Neuronal stem cell (in vitro differentiated cells): ENCODE measurements around the gene ALDH1A3.

Source experiments
- DNase-seq: peaks from one replicate; pipeline ENCODE4 v3.0.0-alpha.2; 2013; ENCODE audit warnings: low spot score
- H2AFZ ChIP-seq: one replicate; pipeline ENCODE4 v1.6.1; 2013; ENCODE audit warnings: mild to moderate bottlenecking, low read length, inconsistent platforms
- H2AK5ac ChIP-seq: 2 replicates; pipeline ENCODE4 v1.6.1; 2013; ENCODE audit warnings: low read depth, mild to moderate bottlenecking, inconsistent platforms, low read length, moderate library complexity, mixed read lengths
- H2BK120ac ChIP-seq: 2 replicates; pipeline ENCODE4 v1.6.1; 2013; ENCODE audit warnings: low read depth, mild to moderate bottlenecking, inconsistent platforms, low read length, moderate library complexity, mixed read lengths
- H2BK12ac ChIP-seq: one replicate; pipeline ENCODE4 v1.6.1; 2013; ENCODE audit warnings: low read length, inconsistent platforms
- H2BK15ac ChIP-seq: 2 replicates; pipeline ENCODE4 v1.6.1; 2013; ENCODE audit warnings: mild to moderate bottlenecking, low read length, inconsistent platforms, mixed read lengths
- H2BK5ac ChIP-seq: one replicate; pipeline ENCODE4 v1.6.1; 2013; ENCODE audit warnings: inconsistent platforms, mild to moderate bottlenecking, low read length, moderate library complexity
- H3K14ac ChIP-seq: one replicate; pipeline ENCODE4 v1.6.1; 2013; ENCODE audit warnings: low read length, inconsistent platforms
- H3K18ac ChIP-seq: 2 replicates; pipeline ENCODE4 v1.6.1; 2013; ENCODE audit warnings: low read length, inconsistent platforms
- H3K23ac ChIP-seq: 2 replicates; pipeline ENCODE4 v1.6.1; 2013; ENCODE audit warnings: low read depth, mild to moderate bottlenecking, mixed read lengths, low read length, inconsistent platforms; ENCODE audit not compliant: poor library complexity
- H3K27ac ChIP-seq: replicated peaks from 3 replicates; pipeline ENCODE4 v1.5.1; 2013; ENCODE audit warnings: low read length, inconsistent platforms
- H3K27me3 ChIP-seq, 3 experiments: 2 replicates each; pipeline ENCODE4 v1.6.1; 2013; ENCODE audit warnings: low read length in 3 of 3, mild to moderate bottlenecking in 2 of 3, inconsistent platforms in 1 of 3, low read depth in 1 of 3, mixed read lengths in 1 of 3, moderate library complexity in 1 of 3; ENCODE audit not compliant: control insufficient read depth in 3 of 3, insufficient read depth in 3 of 3
- H3K36me3 ChIP-seq, 2 donors: replicated peaks in 1 of 2; 2 replicates each; pipeline ENCODE4 v1.6.1; 2013; ENCODE audit warnings: low read length in 2 of 2; ENCODE audit not compliant: control insufficient read depth in 2 of 2, insufficient read depth in 2 of 2
- H3K4ac ChIP-seq: 2 replicates; pipeline ENCODE4 v1.6.1; 2013; ENCODE audit warnings: inconsistent platforms, mild to moderate bottlenecking, low read length, moderate library complexity
- H3K4me1 ChIP-seq, 2 donors: 1 replicate in 1 of 2; 2 replicates in 1 of 2; pipeline ENCODE4 v1.6.1; 2013; ENCODE audit warnings: low read length in 2 of 2, low read depth in 1 of 2; ENCODE audit not compliant: control insufficient read depth in 2 of 2, insufficient read depth in 1 of 2
- H3K4me2 ChIP-seq: one replicate; pipeline ENCODE4 v1.6.1; 2013; ENCODE audit warnings: mild to moderate bottlenecking, low read length, inconsistent platforms; ENCODE audit not compliant: insufficient read depth, poor library complexity, severe bottlenecking
- H3K4me3 ChIP-seq, 2 donors: 2 replicates each; pipeline ENCODE4 v1.5.1; 2013; ENCODE audit warnings: low read length in 2 of 2, mild to moderate bottlenecking in 2 of 2, inconsistent platforms in 1 of 2, moderate library complexity in 1 of 2
- H3K79me1 ChIP-seq: one replicate; pipeline ENCODE4 v1.6.1; 2013; ENCODE audit warnings: low read depth, mild to moderate bottlenecking, inconsistent platforms, low read length, moderate library complexity
- H3K9ac ChIP-seq: one replicate; pipeline ENCODE4 v1.6.1; 2013; ENCODE audit warnings: mild to moderate bottlenecking, low read depth, low read length, inconsistent platforms; ENCODE audit not compliant: poor library complexity
- H3K9me3 ChIP-seq, 2 donors: replicated peaks in 1 of 2; 2 replicates each; pipeline versions ENCODE3 to v1.6.1; 2013; ENCODE audit warnings: low read length in 2 of 2, mild to moderate bottlenecking in 2 of 2, inconsistent platforms in 1 of 2, low read depth in 1 of 2, mixed read lengths in 1 of 2, moderate library complexity in 1 of 2; ENCODE audit not compliant: control insufficient read depth in 2 of 2, insufficient read depth in 1 of 2
- H4K8ac ChIP-seq: one replicate; pipeline ENCODE4 v1.6.1; 2013; ENCODE audit warnings: low read depth, mild to moderate bottlenecking, inconsistent platforms, low read length, moderate library complexity
- H4K91ac ChIP-seq: one replicate; pipeline ENCODE4 v1.6.1; 2013; ENCODE audit warnings: low read length, low read depth, mild to moderate bottlenecking, inconsistent platforms; ENCODE audit not compliant: poor library complexity
- WGBS, 2 donors: extraction: QIAGEN DNeasy Blood & Tissue Kit; methylation state at CpG; one replicate each; pipeline ENCODE4 v1.1.7; 2013; ENCODE audit warnings: missing lambda C conversion rate in 2 of 2, mixed read lengths in 1 of 2; ENCODE audit not compliant: insufficient read length in 2 of 2, insufficient replicate concordance in 1 of 2; ENCODE audit errors: extremely low coverage in 2 of 2; 5-methylcytosine and 5-hydroxymethylcytosine counted together

ALDH1A3 gene

GRCh38 chr15:100880139-100880896, 687 bp downstream of the ALDH1A3 start:
- Histone ChIP-seq H2BK120ac (no peak overlapping the region), H3K4ac (no peak overlapping the region), H2BK5ac (no peak overlapping the region), H3K9me3 (peaks cover 0 to 5% of the 10 kb centered on the region in 2 donors), H3K23ac (no peak overlapping the region), H3K18ac (peak overlapping the region; percentile 45), H2AK5ac (no peak overlapping the region), H2AFZ (peak overlapping the region; percentile 56), H3K4me3 (peak overlapping the region in 1 of 2 donors; percentile 66), H3K14ac (no peak overlapping the region), H2BK12ac (no peak overlapping the region), H3K4me2 (peak overlapping the region; percentile 95), H3K4me1 (peaks cover 0 to 11% of the 10 kb centered on the region in 2 donors), H2BK15ac (peak overlapping the region; percentile 51), H4K91ac (no peak overlapping the region), H3K9ac (no peak overlapping the region), H3K79me1 (no peaks in the 10 kb centered on the region), H4K8ac (no peak overlapping the region), H3K27ac (no peak overlapping the region), H3K36me3 (no peaks in the 10 kb centered on the region), H3K27me3 (peaks cover 11 to 94% (median 47%) of the 10 kb centered on the region in 3 experiments)
- no peak for DNase-seq
- no CpG with 5 or more reads among the region's 80 CpGs for WGBS, 2 donors

GRCh38 chr15:100880897-100881242, 1.2 kb downstream of the ALDH1A3 start:
- H3K23ac ChIP-seq, result no peak overlapping the region
- no peak overlapping the region for H3K9ac ChIP-seq
- no peak overlapping the region for H3K27ac ChIP-seq
- DNase-seq, result no peak
- H3K36me3 ChIP-seq, result no peaks in the 10 kb centered on the region
- no peak overlapping the region for H2AK5ac ChIP-seq
- H3K79me1 ChIP-seq, result no peaks in the 10 kb centered on the region
- no peak overlapping the region for H3K18ac ChIP-seq
- no peak overlapping the region for H3K14ac ChIP-seq
- no peak overlapping the region for H2BK120ac ChIP-seq
- H2BK15ac ChIP-seq, result peak overlapping the region; percentile 51
- no CpG with 5 or more reads among the region's 10 CpGs for WGBS, 2 donors
- peaks cover 0 to 11% of the 10 kb centered on the region in 2 donors for H3K4me1 ChIP-seq
- no peak overlapping the region for H3K4me3 ChIP-seq
- H4K91ac ChIP-seq, result no peak overlapping the region
- H3K27me3 ChIP-seq, result peaks cover 11 to 93% (median 47%) of the 10 kb centered on the region in 3 experiments
- peak overlapping the region; percentile 95 for H3K4me2 ChIP-seq
- no peak overlapping the region for H4K8ac ChIP-seq
- no peak overlapping the region for H2BK12ac ChIP-seq
- no peak overlapping the region for H2BK5ac ChIP-seq
- H3K4ac ChIP-seq, result no peak overlapping the region
- peaks cover 0 to 5% of the 10 kb centered on the region in 2 donors for H3K9me3 ChIP-seq
- H2AFZ ChIP-seq, result peak overlapping the region; percentile 56

- Histone ChIP-seq H3K9me3 (peaks cover 0 to 5% of the 10 kb centered on the region in 2 donors), H3K23ac (peak overlapping the region; percentile 81), H3K4ac (no peak overlapping the region), H3K27ac (no peak overlapping the region), H3K79me1 (no peaks in the 10 kb centered on the region), H2BK120ac (no peak overlapping the region), H2BK5ac (no peak overlapping the region), H2BK12ac (no peak overlapping the region), H3K14ac (no peak overlapping the region), H3K36me3 (no peaks in the 10 kb centered on the region), H3K4me2 (no peak overlapping the region), H4K8ac (no peak overlapping the region), H2AK5ac (peak overlapping the region; percentile 80), H4K91ac (no peak overlapping the region), H3K4me1 (peaks cover 0 to 11% of the 10 kb centered on the region in 2 donors), H2BK15ac (no peak overlapping the region), H3K9ac (no peak overlapping the region), H3K4me3 (peak overlapping the region in 1 of 2 donors; percentile 34), H2AFZ (no peak overlapping the region), H3K27me3 (peaks cover 11 to 94% (median 47%) of the 10 kb centered on the region in 3 experiments), H3K18ac (no peak overlapping the region)
- whole genome bisulfite sequencing, 2 donors, result no CpG with 5 or more reads among the region's 14 CpGs
- no peak for DNase-seq
Observed at GRCh38 chr15:100881573-100882336, 2.1 kb downstream of the ALDH1A3 start.

GRCh38 chr15:100885116-100885515, 5.5 kb downstream of the ALDH1A3 start:
- Histone ChIP-seq H3K4me3 (no peak overlapping the region), H3K4me1 (peaks cover 0 to 4% of the 10 kb centered on the region in 2 donors), H3K27ac (no peak overlapping the region), H2AK5ac (no peak overlapping the region), H4K91ac (no peak overlapping the region), H3K4me2 (no peak overlapping the region), H2AFZ (no peak overlapping the region), H3K18ac (no peak overlapping the region), H3K79me1 (no peaks in the 10 kb centered on the region), H3K9me3 (no peaks in the 10 kb centered on the region), H2BK15ac (no peak overlapping the region), H4K8ac (no peak overlapping the region), H3K14ac (no peak overlapping the region), H3K27me3 (peaks cover 7 to 73% (median 28%) of the 10 kb centered on the region in 3 experiments), H2BK120ac (no peak overlapping the region), H3K36me3 (no peaks in the 10 kb centered on the region), H3K9ac (no peak overlapping the region), H2BK5ac (no peak overlapping the region), H3K4ac (no peak overlapping the region), H3K23ac (no peak overlapping the region), H2BK12ac (no peak overlapping the region)
- no peak for DNase-seq
- no CpG with 5 or more reads among the region's 8 CpGs for WGBS, 2 donors
